HUES64 (cell line): Measurements from ENCODE around the gene CAMKK2.
"Not testable (repeated sequence)": the region's sequence is repeated elsewhere in the genome, so short reads cannot be mapped to it uniquely, and the experiment has no call there.

Experiments
- H3K27ac ChIP-seq: 2 replicates; pipeline ENCODE4 v1.7.0; 2013; ENCODE audit warnings: low read depth, low read length, inconsistent platforms
- H3K27me3 ChIP-seq: 2 replicates; pipeline ENCODE4 v1.6.1; 2013; ENCODE audit warnings: mild to moderate bottlenecking, low read length; ENCODE audit not compliant: insufficient read depth
- H3K36me3 ChIP-seq: 2 replicates; pipeline ENCODE4 v1.6.1; 2013; ENCODE audit warnings: mild to moderate bottlenecking, low read length; ENCODE audit not compliant: insufficient read depth
- H3K4me1 ChIP-seq: 2 replicates; pipeline ENCODE4 v1.6.1; 2013; ENCODE audit warnings: mild to moderate bottlenecking, low read length, moderate library complexity; ENCODE audit not compliant: insufficient read depth
- H3K4me3 ChIP-seq: 2 replicates; pipeline ENCODE4 v1.5.1; 2013; ENCODE audit warnings: mild to moderate bottlenecking, low read length, moderate library complexity
- H3K9ac ChIP-seq: 2 replicates; pipeline ENCODE4 v1.6.1; 2013; ENCODE audit warnings: mild to moderate bottlenecking, low read depth, low read length
- H3K9me3 ChIP-seq: 2 replicates; pipeline ENCODE4 v1.6.1; 2013; ENCODE audit warnings: low read depth, low read length; ENCODE audit not compliant: insufficient read depth
- WGBS: fragments of 150-250, 120-280 bp; methylation state at CpG from one replicate; pipeline ENCODE4 v1.1.7; 2013; ENCODE audit warnings: missing lambda C conversion rate; 5-methylcytosine and 5-hydroxymethylcytosine counted together

Gene CAMKK2

DNA sequence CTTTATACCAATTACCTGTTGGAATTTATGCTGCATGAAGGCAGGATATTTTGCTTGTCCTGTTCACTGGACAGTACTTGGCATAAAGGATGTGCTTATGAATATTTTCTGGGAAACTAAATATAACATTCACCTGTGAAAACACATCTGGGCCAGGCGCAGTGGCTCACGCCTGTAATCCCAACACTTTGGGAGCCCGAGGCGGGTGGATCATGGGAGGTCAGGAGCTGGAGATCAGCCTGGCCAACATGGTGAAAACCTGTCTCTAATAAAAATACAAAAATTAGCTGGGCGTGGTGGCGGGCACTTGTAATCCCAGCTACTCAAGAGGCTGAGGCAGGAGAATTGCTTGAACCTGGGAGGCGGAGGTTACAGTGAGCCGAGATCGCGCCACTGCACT, 87.9 kb downstream of the CAMKK2 start:
- not testable (repeated sequence) for H3K27ac ChIP-seq, H3K4me3 ChIP-seq, H3K9me3 ChIP-seq, H3K9ac ChIP-seq, H3K4me1 ChIP-seq, H3K36me3 ChIP-seq
- peaks cover 12% of the 10 kb centered on the region; the same call in 1 of the 2 replicates for H3K27me3 ChIP-seq
- 97% methylated on average over 10 of the region's 10 CpGs for WGBS

DNA sequence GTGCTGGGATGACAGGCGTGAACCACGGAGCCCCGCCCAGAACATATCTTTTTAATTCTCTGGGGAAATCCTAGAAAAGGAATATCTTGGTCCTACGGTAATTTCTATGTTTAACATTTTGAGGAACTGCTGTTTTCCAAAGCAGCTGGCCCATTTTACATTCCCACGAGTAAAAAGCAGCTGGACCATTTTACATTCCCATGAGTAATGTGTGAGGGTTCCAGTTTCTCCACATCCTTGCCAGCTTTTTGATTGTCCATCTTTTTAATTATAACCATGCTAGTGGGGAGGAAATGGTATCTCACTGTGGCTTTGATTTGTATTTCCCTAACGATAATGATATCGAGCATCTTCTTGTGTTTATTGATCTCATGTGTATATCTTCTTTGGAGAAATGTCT, 91.0 kb downstream of the CAMKK2 start:
- peaks cover 12% of the 10 kb centered on the region; the same call in 1 of the 2 replicates for H3K27me3 ChIP-seq
- no peaks in the 10 kb centered on the region for H3K36me3 ChIP-seq
- H3K9ac ChIP-seq: no peak overlapping the region
- WGBS: 93% methylated on average over 7 of the region's 7 CpGs
- no peaks in the 10 kb centered on the region for H3K4me1 ChIP-seq
- no peak overlapping the region for H3K4me3 ChIP-seq
- no peaks in the 10 kb centered on the region for H3K9me3 ChIP-seq
- H3K27ac ChIP-seq: no peak overlapping the region

- no peaks in the 10 kb centered on the region for H3K9me3 ChIP-seq
- H3K27me3 ChIP-seq: peaks cover 3% of the 10 kb centered on the region; the same call in 1 of the 2 replicates
- no peaks in the 10 kb centered on the region for H3K4me1 ChIP-seq
- H3K27ac ChIP-seq: no peak overlapping the region
- H3K4me3 ChIP-seq: no peak overlapping the region
- WGBS: 86% methylated on average over 11 of the region's 11 CpGs
- H3K36me3 ChIP-seq: no peaks in the 10 kb centered on the region
- H3K9ac ChIP-seq: no peak overlapping the region
Observed at GRCh38 chr12:121203482-121203881, 93.0 kb downstream of the CAMKK2 start.

GRCh38 chr12:121202407-121203355, 93.8 kb downstream of the CAMKK2 start:
- H3K36me3 ChIP-seq: no peaks in the 10 kb centered on the region
- H3K27ac ChIP-seq: no peak overlapping the region
- no peaks in the 10 kb centered on the region for H3K9me3 ChIP-seq
- no peaks in the 10 kb centered on the region for H3K27me3 ChIP-seq
- 88% methylated on average over 14 of the region's 14 CpGs for WGBS
- no peak overlapping the region for H3K9ac ChIP-seq
- no peaks in the 10 kb centered on the region for H3K4me1 ChIP-seq
- H3K4me3 ChIP-seq: no peak overlapping the region

GRCh38 chr12:121201140-121201539, 95.4 kb downstream of the CAMKK2 start:
- H3K4me1 ChIP-seq, H3K36me3 ChIP-seq, H3K4me3 ChIP-seq, H3K9ac ChIP-seq, H3K27me3 ChIP-seq, H3K27ac ChIP-seq, H3K9me3 ChIP-seq: not testable (repeated sequence)
- whole genome bisulfite sequencing: 92% methylated on average over 6 of the region's 6 CpGs

GRCh38 chr12:121198949-121199348, 97.6 kb downstream of the CAMKK2 start:
- Histone ChIP-seq H3K4me3 (no peak overlapping the region), H3K27me3 (no peaks in the 10 kb centered on the region), H3K4me1 (no peaks in the 10 kb centered on the region), H3K9ac (no peak overlapping the region), H3K27ac (no peak overlapping the region), H3K9me3 (no peaks in the 10 kb centered on the region), H3K36me3 (no peaks in the 10 kb centered on the region)
- 81% methylated on average over 7 of the region's 7 CpGs for WGBS

GRCh38 chr12:121196902-121197301, 99.6 kb downstream of the CAMKK2 start:
- Histone ChIP-seq H3K9me3 (no peaks in the 10 kb centered on the region), H3K9ac (no peak overlapping the region), H3K27ac (no peak overlapping the region), H3K27me3 (no peaks in the 10 kb centered on the region), H3K36me3 (no peaks in the 10 kb centered on the region), H3K4me1 (no peaks in the 10 kb centered on the region), H3K4me3 (no peak overlapping the region)
- WGBS: 81% methylated on average over 4 of the region's 6 CpGs

- no peaks in the 10 kb centered on the region for H3K9me3 ChIP-seq
- no peaks in the 10 kb centered on the region for H3K4me1 ChIP-seq
- no peaks in the 10 kb centered on the region for H3K27me3 ChIP-seq
- no peak overlapping the region for H3K9ac ChIP-seq
- WGBS: 95% methylated on average over 3 of the region's 3 CpGs
- H3K4me3 ChIP-seq: no peak overlapping the region
- no peak overlapping the region for H3K27ac ChIP-seq
- no peaks in the 10 kb centered on the region for H3K36me3 ChIP-seq
Observed at GRCh38 chr12:121191151-121191550, 105.4 kb downstream of the CAMKK2 start.

DNA sequence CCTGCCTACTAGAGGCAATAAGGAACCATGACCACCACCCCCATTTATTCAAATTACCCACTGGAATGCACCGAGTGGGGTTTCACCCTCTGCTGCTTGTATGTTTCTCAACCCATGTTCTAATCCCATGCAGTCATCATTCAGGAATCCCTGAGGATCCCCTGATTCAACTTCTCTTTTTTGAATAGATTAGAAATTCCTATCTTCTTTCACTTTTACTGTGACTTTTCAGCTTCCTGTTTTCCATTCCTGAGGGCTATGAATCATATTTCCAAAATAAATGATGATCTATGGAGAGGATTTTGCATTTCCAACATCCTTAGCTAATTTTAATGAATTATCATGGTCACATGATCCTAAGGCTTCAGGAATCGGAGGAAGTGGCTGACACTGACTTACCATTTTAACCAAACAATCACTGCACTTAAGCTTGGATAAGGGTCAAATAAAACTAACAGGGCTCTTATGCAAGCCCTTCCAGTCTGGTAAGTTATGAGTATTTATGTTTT, 105.9 kb downstream of the CAMKK2 start:
- WGBS: 74% methylated on average over 2 of the region's 2 CpGs
- Histone ChIP-seq H3K4me1 (no peaks in the 10 kb centered on the region), H3K9me3 (no peaks in the 10 kb centered on the region), H3K9ac (no peak overlapping the region), H3K27ac (no peak overlapping the region), H3K4me3 (no peak overlapping the region), H3K27me3 (no peaks in the 10 kb centered on the region), H3K36me3 (no peaks in the 10 kb centered on the region)

GRCh38 chr12:121189619-121190155, 106.8 kb downstream of the CAMKK2 start:
- Histone ChIP-seq H3K9me3 (no peaks in the 10 kb centered on the region), H3K27ac (no peak overlapping the region), H3K4me3 (no peak overlapping the region), H3K9ac (no peak overlapping the region), H3K27me3 (no peaks in the 10 kb centered on the region), H3K36me3 (no peaks in the 10 kb centered on the region), H3K4me1 (no peaks in the 10 kb centered on the region)
- 89% methylated on average over 8 of the region's 9 CpGs for WGBS

DNA sequence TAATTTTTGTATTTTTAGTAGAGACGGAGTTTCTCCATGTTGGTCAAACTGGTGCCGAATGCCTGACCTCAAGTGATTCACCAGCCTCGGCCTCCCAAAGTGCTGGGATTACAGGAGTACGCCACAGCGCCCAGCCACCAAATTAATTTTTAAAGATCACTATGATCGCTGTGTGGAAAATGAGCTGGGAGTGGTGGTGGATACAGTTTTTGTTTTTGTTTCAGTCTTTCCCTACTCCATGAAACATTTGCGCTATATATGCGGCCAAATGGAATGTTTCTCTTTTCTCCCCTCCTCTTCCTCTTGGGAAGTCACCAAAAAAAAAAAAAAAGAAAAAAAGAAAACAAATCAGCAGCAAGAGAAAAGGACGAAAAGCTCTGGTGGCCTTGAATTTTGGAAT, 107.4 kb downstream of the CAMKK2 start:
- no peak overlapping the region for H3K4me3 ChIP-seq
- H3K36me3 ChIP-seq: no peaks in the 10 kb centered on the region
- no peak overlapping the region for H3K27ac ChIP-seq
- no peaks in the 10 kb centered on the region for H3K9me3 ChIP-seq
- H3K9ac ChIP-seq: no peak overlapping the region
- 96% methylated on average over 6 of the region's 9 CpGs for WGBS
- no peaks in the 10 kb centered on the region for H3K4me1 ChIP-seq
- H3K27me3 ChIP-seq: no peaks in the 10 kb centered on the region
